Esophagus squamous epithelium (tissue), 4 donors: ENCODE results near the gene SLC20A1.

Experiments
- POLR2A ChIP-seq, 4 donors: fragments of 450-650 bp; IDR thresholded peaks; one replicate each; pipeline ENCODE4 v1.6.1; 2017; ENCODE audit warnings: antibody characterized with exemption in 4 of 4, mild to moderate bottlenecking in 4 of 4, moderate library complexity in 3 of 4
- TF ChIP-seq, protein P1 (sequence below), 6 experiments: fragments of 450-650 bp in 4 of 6; fragments of 200-600 bp in 2 of 6; sonication (generic) in 2 of 6; IDR thresholded peaks; one replicate each; pipeline ENCODE4 v1.5.1; 2016 to 2019; ENCODE audit warnings: antibody characterized with exemption in 6 of 6, mild to moderate bottlenecking in 4 of 6, moderate library complexity in 4 of 6

DNA sequence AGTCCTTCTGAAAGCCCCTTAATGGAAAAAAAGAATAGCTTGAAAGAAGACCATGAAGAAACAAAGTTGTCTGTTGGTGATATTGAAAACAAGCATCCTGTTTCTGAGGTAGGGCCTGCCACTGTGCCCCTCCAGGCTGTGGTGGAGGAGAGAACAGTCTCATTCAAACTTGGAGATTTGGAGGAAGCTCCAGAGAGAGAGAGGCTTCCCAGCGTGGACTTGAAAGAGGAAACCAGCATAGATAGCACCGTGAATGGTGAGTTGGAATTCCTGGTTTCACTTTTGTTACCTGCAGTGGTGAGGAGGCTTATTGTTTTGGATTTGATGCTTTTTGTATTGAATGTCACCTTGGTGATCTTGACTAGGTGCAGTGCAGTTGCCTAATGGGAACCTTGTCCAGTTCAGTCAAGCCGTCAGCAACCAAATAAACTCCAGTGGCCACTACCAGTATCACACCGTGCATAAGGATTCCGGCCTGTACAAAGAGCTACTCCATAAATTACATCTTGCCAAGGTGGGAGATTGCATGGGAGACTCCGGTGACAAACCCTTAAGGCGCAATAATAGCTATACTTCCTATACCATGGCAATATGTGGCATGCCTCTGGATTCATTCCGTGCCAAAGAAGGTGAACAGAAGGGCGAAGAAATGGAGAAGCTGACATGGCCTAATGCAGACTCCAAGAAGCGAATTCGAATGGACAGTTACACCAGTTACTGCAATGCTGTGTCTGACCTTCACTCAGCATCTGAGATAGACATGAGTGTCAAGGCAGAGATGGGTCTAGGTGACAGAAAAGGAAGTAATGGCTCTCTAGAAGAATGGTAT is 13.3 kb downstream of the SLC20A1 start:
- TF ChIP-seq, protein P1, sequence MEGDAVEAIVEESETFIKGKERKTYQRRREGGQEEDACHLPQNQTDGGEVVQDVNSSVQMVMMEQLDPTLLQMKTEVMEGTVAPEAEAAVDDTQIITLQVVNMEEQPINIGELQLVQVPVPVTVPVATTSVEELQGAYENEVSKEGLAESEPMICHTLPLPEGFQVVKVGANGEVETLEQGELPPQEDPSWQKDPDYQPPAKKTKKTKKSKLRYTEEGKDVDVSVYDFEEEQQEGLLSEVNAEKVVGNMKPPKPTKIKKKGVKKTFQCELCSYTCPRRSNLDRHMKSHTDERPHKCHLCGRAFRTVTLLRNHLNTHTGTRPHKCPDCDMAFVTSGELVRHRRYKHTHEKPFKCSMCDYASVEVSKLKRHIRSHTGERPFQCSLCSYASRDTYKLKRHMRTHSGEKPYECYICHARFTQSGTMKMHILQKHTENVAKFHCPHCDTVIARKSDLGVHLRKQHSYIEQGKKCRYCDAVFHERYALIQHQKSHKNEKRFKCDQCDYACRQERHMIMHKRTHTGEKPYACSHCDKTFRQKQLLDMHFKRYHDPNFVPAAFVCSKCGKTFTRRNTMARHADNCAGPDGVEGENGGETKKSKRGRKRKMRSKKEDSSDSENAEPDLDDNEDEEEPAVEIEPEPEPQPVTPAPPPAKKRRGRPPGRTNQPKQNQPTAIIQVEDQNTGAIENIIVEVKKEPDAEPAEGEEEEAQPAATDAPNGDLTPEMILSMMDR (IDR thresholded peaks at IDR 0.05): no peak
- no peak for TF ChIP-seq POLR2A (IDR thresholded peaks at IDR 0.05)
